Mucosa of rectum (tissue), 2 donors: Measurements from ENCODE around the gene MC1R.
"Not testable (repeated sequence)": the region's sequence is repeated elsewhere in the genome, so short reads cannot be mapped to it uniquely, and the experiment has no call there.

Experiments
- H3K27ac ChIP-seq, 2 donors: one replicate each; pipeline ENCODE4 v1.7.0; 2013; ENCODE audit warnings: inconsistent platforms in 2 of 2, low read depth in 2 of 2, low read length in 2 of 2
- H3K27me3 ChIP-seq, 2 donors: one replicate each; pipeline ENCODE4 v1.7.0; 2013; ENCODE audit warnings: low read length in 2 of 2; ENCODE audit not compliant: control insufficient read depth in 2 of 2, insufficient read depth in 2 of 2
- H3K36me3 ChIP-seq, 2 donors: one replicate each; pipeline ENCODE4 v1.7.0; 2013; ENCODE audit warnings: low read length in 2 of 2; ENCODE audit not compliant: control insufficient read depth in 2 of 2, insufficient read depth in 2 of 2
- H3K4me1 ChIP-seq, 2 donors: one replicate each; pipeline ENCODE4 v1.7.0; 2013; ENCODE audit warnings: low read length in 2 of 2, mild to moderate bottlenecking in 1 of 2; ENCODE audit not compliant: control insufficient read depth in 2 of 2, insufficient read depth in 2 of 2
- H3K4me3 ChIP-seq, 2 donors: one replicate each; pipeline ENCODE4 v1.7.0; 2013; ENCODE audit warnings: low read length in 2 of 2
- H3K9ac ChIP-seq, 2 donors: one replicate each; pipeline ENCODE4 v1.7.0; 2013; ENCODE audit warnings: low read length in 2 of 2, low read depth in 1 of 2, mild to moderate bottlenecking in 1 of 2
- H3K9me3 ChIP-seq, 2 donors: one replicate each; pipeline ENCODE4 v1.7.0; 2013; ENCODE audit warnings: low read length in 2 of 2; ENCODE audit not compliant: control insufficient read depth in 2 of 2
- donor health status: healthy.
- donor health status: Normal muscosa, but diverticular disease.

MC1R gene

GRCh38 chr16:89923640-89924296 is 5.1 kb downstream of the MC1R start:
- H3K9ac ChIP-seq = no peak overlapping the region
- peaks cover 21 to 22% of the 10 kb centered on the region in 2 donors for H3K27me3 ChIP-seq
- no peak overlapping the region for H3K27ac ChIP-seq

GRCh38 chr16:89924297-89924924 is 5.7 kb downstream of the MC1R start:
- Histone ChIP-seq H3K4me3 (no peak overlapping the region), H3K36me3 (no peaks in the 10 kb centered on the region), H3K4me1 (peaks cover 0 to 12% of the 10 kb centered on the region in 2 donors), H3K9me3 (no peaks in the 10 kb centered on the region), H3K27me3 (peaks cover 16 to 17% of the 10 kb centered on the region in 2 donors), H3K9ac (no peak overlapping the region), H3K27ac (no peak overlapping the region)

More at GRCh38 chr16:89923640-89924296, 5.1 kb downstream of the MC1R start:
- Histone ChIP-seq H3K36me3 (no peaks in the 10 kb centered on the region), H3K9me3 (no peaks in the 10 kb centered on the region), H3K4me1 (peaks cover 0 to 15% of the 10 kb centered on the region in 2 donors), H3K4me3 (peak overlapping the region; percentile 37 to 38)

- Histone ChIP-seq H3K9me3 (no peaks in the 10 kb centered on the region), H3K4me1 (peaks cover 0 to 12% of the 10 kb centered on the region in 2 donors), H3K27me3 (peaks cover 14 to 17% of the 10 kb centered on the region in 2 donors), H3K9ac (no peak overlapping the region), H3K27ac (no peak overlapping the region), H3K4me3 (no peak overlapping the region), H3K36me3 (no peaks in the 10 kb centered on the region)
Measured at GRCh38 chr16:89924925-89925307, 6.3 kb downstream of the MC1R start.

- H3K36me3 ChIP-seq = no peaks in the 10 kb centered on the region
- H3K9ac ChIP-seq = no peak overlapping the region
- no peaks in the 10 kb centered on the region for H3K9me3 ChIP-seq
- peaks cover 14 to 17% of the 10 kb centered on the region in 2 donors for H3K27me3 ChIP-seq
- H3K4me1 ChIP-seq = peaks cover 0 to 12% of the 10 kb centered on the region in 2 donors
- no peak overlapping the region for H3K27ac ChIP-seq
- H3K4me3 ChIP-seq = peak overlapping the region; percentile 7 to 58
Measured at GRCh38 chr16:89925596-89926079, 7.0 kb downstream of the MC1R start.

- no peak overlapping the region for H3K4me3 ChIP-seq
- no peak overlapping the region for H3K9ac ChIP-seq
- no peak overlapping the region for H3K27ac ChIP-seq
- no peaks in the 10 kb centered on the region for H3K36me3 ChIP-seq
- no peaks in the 10 kb centered on the region for H3K27me3 ChIP-seq
- no peaks in the 10 kb centered on the region for H3K4me1 ChIP-seq
- H3K9me3 ChIP-seq = no peaks in the 10 kb centered on the region
Measured at GRCh38 chr16:89931305-89931896, 12.7 kb downstream of the MC1R start.

- no peak overlapping the region for H3K9ac ChIP-seq
- no peak overlapping the region for H3K4me3 ChIP-seq
- no peaks in the 10 kb centered on the region for H3K36me3 ChIP-seq
- H3K27me3 ChIP-seq = no peaks in the 10 kb centered on the region
- H3K9me3 ChIP-seq = no peaks in the 10 kb centered on the region
- no peak overlapping the region for H3K27ac ChIP-seq
- H3K4me1 ChIP-seq = no peaks in the 10 kb centered on the region
Measured at GRCh38 chr16:89931964-89932363, 13.3 kb downstream of the MC1R start.

- not testable (repeated sequence) for H3K4me1 ChIP-seq, H3K9me3 ChIP-seq, H3K27ac ChIP-seq, H3K36me3 ChIP-seq, H3K27me3 ChIP-seq, H3K9ac ChIP-seq, H3K4me3 ChIP-seq
Measured at GRCh38 chr16:89934019-89934418, 15.4 kb downstream of the MC1R start.

- Histone ChIP-seq H3K36me3 (no peaks in the 10 kb centered on the region), H3K4me3 (no peak overlapping the region), H3K9me3 (no peaks in the 10 kb centered on the region), H3K9ac (no peak overlapping the region), H3K27ac (no peak overlapping the region), H3K4me1 (no peaks in the 10 kb centered on the region), H3K27me3 (peaks cover 0 to 5% of the 10 kb centered on the region in 2 donors)
Measured at GRCh38 chr16:89934611-89935553, 16.2 kb downstream of the MC1R start.

GRCh38 chr16:89935620-89936019 is 17.0 kb downstream of the MC1R start:
- not testable (repeated sequence) for H3K36me3 ChIP-seq, H3K4me1 ChIP-seq, H3K9ac ChIP-seq, H3K27ac ChIP-seq, H3K9me3 ChIP-seq, H3K4me3 ChIP-seq, H3K27me3 ChIP-seq
